ENCODE data around the gene DIPK1B. TPM values are rescaled to one million over a fixed set of nuclear protein-coding genes. Genes with fewer than 3 reads are reported as not detected.

DIPK1B gene
- 40.0 TPM for polyA plus RNA-seq (2013, experiment 1 of 2)
- polyA plus RNA-seq (2013, experiment 2 of 2), result 39.1 TPM

DNA sequence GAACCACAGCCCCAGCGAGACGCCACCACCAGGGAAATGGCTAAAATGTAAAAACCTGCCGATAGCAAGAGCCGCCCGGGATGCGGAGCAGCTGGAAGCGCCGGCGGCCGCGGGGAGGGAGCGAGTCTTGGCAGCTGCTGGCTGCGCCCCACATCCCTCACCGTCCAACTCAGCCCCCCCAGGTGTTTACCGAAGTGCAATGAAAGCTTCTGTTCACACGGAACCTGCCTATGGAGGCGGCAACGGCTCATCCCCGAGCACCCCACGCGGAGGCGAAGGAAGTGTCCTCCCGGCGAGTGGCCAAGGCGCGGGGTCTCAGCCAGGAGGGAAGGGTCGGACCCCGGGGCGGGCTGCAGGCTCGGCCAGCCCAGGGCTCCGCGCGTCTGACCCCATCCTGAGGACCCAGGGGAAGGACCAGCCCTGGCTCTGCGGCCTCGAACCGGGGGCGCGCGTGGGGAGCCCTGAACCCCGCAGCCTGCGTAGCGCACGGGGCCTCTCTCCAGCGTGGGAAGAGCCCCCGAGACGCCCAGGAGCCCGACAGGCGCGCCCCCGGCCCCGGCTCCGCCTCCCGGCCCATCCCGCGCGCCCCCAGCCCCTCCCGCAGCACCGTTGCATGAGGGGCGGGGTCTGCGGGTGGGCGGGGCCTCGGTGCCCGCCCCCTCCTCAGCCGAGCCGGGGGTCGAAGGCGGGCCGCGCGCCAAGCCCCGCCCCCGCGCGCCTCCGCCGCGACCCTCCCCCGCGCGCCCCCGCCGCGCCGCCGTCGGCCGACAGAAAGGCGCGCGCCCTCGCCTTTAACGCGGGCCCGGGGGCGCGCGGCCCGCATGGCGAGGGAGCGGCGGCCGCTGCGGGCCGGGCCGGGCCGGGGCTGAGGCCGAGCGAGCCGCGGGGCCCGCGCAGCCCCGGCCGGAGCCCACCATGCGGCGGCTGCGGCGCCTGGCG lies at the start of gene DIPK1B:
TSS of gene DIPK1B (plus strand) at position 822 of the 939 bp plus-strand sequence. CDS start at position 916, 94 bp downstream.
- peak within 1 kb of the TSS; percentile 98 for H3K14ac ChIP-seq (ENCODE audit: low read length)
- H2BK5ac ChIP-seq (ENCODE audit: low read length), result no peak within 1 kb of the TSS
- peak within 1 kb of the TSS; percentile 97 for H2AK5ac ChIP-seq (ENCODE audit: low read depth, low read length)
- H3K9me3 ChIP-seq (replicated peaks in 1 of 2; ENCODE audit: control insufficient read depth in 2 of 2, insufficient read depth in 1 of 2, low read depth in 1 of 2, low read length in 2 of 2), result no peaks in the 10 kb centered on the region
- H2BK120ac ChIP-seq (ENCODE audit: low read depth, low read length), result peak within 1 kb of the TSS; percentile 47
- H2AFZ ChIP-seq (ENCODE audit: low read length), result peak within 1 kb of the TSS; percentile 89
- peak within 1 kb of the TSS; percentile 82 to 97 for H3K4me3 ChIP-seq (ENCODE audit: low read length in 2 of 2)
- no CpG with 5 or more reads among the region's 119 CpGs for WGBS, 2 donors (ENCODE audit: extremely low coverage in 2 of 2, insufficient read length in 2 of 2, insufficient replicate concordance in 1 of 2)
- no peak within 1 kb of the TSS for H4K91ac ChIP-seq (ENCODE audit: low read depth, low read length, poor library complexity)
- no peak within 1 kb of the TSS for H4K8ac ChIP-seq (ENCODE audit: low read depth, low read length)
- no peak within 1 kb of the TSS for H3K27ac ChIP-seq (replicated peaks; ENCODE audit: low read length)
- H3K9ac ChIP-seq (ENCODE audit: low read depth, low read length, poor library complexity), result peak within 1 kb of the TSS; percentile 88
- peaks cover 0 to 6% of the 10 kb centered on the region in 2 donors for H3K36me3 ChIP-seq (replicated peaks in 1 of 2; ENCODE audit: control insufficient read depth in 2 of 2, insufficient read depth in 2 of 2, low read length in 2 of 2)
- H3K4ac ChIP-seq (ENCODE audit: low read length), result no peak within 1 kb of the TSS
- H3K4me1 ChIP-seq (ENCODE audit: control insufficient read depth in 2 of 2, insufficient read depth in 1 of 2, low read depth in 1 of 2, low read length in 2 of 2), result peaks cover 8 to 23% of the 10 kb centered on the region in 2 donors
- peaks cover 17% of the 10 kb centered on the region for H3K79me1 ChIP-seq (ENCODE audit: low read depth, low read length)
- peak; percentile 85 for DNase-seq (ENCODE audit: low spot score)
- H2BK15ac ChIP-seq (ENCODE audit: low read length), result peak within 1 kb of the TSS; percentile 99
- peak within 1 kb of the TSS; percentile 100 for H3K4me2 ChIP-seq (ENCODE audit: insufficient read depth, low read length, poor library complexity, severe bottlenecking)
- H3K23ac ChIP-seq (ENCODE audit: low read depth, low read length, poor library complexity), result peak within 1 kb of the TSS; percentile 93
- peak within 1 kb of the TSS; percentile 84 for H2BK12ac ChIP-seq (ENCODE audit: low read length)
- peak within 1 kb of the TSS; percentile 97 for H3K18ac ChIP-seq (ENCODE audit: low read length)
- peaks cover 0 to 33% (median 7%) of the 10 kb centered on the region in 3 experiments for H3K27me3 ChIP-seq (ENCODE audit: control insufficient read depth in 3 of 3, insufficient read depth in 3 of 3, low read depth in 1 of 3, low read length in 3 of 3)

DNA sequence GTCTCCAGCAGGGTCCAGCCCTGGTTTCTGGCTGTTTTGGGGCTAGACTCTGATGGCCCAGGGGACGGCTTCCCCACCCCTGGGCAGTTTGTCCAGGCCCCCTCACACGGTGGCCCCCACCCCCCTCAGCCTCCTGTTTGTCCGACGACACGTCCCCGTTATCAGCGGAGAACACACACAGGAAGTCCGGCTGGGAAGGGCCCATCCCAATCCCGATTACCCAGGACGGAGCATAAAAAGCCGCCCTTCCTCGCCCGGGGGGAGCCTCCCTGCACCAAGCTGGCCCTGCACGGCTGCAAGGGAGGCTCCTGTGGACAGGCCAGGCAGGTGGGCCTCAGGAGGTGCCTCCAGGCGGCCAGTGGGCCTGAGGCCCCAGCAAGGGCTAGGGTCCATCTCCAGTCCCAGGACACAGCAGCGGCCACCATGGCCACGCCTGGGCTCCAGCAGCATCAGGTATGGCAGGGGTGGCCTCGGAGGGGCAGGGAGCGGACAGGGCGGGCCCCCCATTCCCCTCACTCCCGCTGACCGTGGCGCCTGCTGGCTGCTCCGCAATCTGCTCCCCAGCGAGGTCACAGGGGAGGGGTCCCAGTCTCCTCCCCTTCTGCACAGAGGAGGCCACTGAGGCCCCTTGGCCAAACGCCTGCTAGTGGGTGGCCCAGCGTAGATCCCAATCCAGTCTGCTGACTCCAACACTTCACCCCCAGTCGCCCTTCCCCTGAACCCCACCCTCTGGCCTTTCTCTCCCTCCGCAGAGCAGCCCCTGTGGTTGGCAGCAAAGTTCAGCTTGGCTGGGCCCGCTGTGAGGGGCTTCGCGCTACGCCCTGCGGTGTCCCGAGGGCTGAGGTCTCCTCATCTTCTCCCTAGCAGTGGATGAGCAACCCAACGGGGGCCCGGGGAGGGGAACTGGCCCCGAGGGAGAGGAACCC lies 49.5 kb upstream of the DIPK1B start, which contains the start of gene EGFL7:
TSS of gene EGFL7 (plus strand) at position 261 of the 926 bp plus-strand sequence. CDS start 5,367 bp downstream, outside the sequence.
- H3K14ac ChIP-seq (ENCODE audit: low read length), result peak within 1 kb of the TSS; percentile 38
- H3K9ac ChIP-seq (ENCODE audit: low read depth, low read length, poor library complexity), result peak within 1 kb of the TSS; percentile 12
- peaks cover 16 to 33% of the 10 kb centered on the region in 2 donors for H3K4me1 ChIP-seq (ENCODE audit: control insufficient read depth in 2 of 2, insufficient read depth in 1 of 2, low read depth in 1 of 2, low read length in 2 of 2)
- H2BK120ac ChIP-seq (ENCODE audit: low read depth, low read length), result no peak within 1 kb of the TSS
- no peak within 1 kb of the TSS for H3K4me3 ChIP-seq (ENCODE audit: low read length in 2 of 2)
- no peak within 1 kb of the TSS for H3K4ac ChIP-seq (ENCODE audit: low read length)
- no CpG with 5 or more reads among the region's 38 CpGs for WGBS, 2 donors (ENCODE audit: extremely low coverage in 2 of 2, insufficient read length in 2 of 2, insufficient replicate concordance in 1 of 2)
- peaks cover 5% of the 10 kb centered on the region for H3K79me1 ChIP-seq (ENCODE audit: low read depth, low read length)
- H3K9me3 ChIP-seq (replicated peaks in 1 of 2; ENCODE audit: control insufficient read depth in 2 of 2, insufficient read depth in 1 of 2, low read depth in 1 of 2, low read length in 2 of 2), result no peaks in the 10 kb centered on the region
- H4K8ac ChIP-seq (ENCODE audit: low read depth, low read length), result no peak within 1 kb of the TSS
- peak within 1 kb of the TSS; percentile 90 for H2BK12ac ChIP-seq (ENCODE audit: low read length)
- H3K27me3 ChIP-seq (ENCODE audit: control insufficient read depth in 3 of 3, insufficient read depth in 3 of 3, low read depth in 1 of 3, low read length in 3 of 3), result peaks cover 0 to 30% (median 0%) of the 10 kb centered on the region in 3 experiments
- peak within 1 kb of the TSS; percentile 85 for H2BK15ac ChIP-seq (ENCODE audit: low read length)
- no peak for DNase-seq (ENCODE audit: low spot score)
- H3K18ac ChIP-seq (ENCODE audit: low read length), result peak within 1 kb of the TSS; percentile 76
- no peaks in the 10 kb centered on the region for H3K36me3 ChIP-seq (replicated peaks in 1 of 2; ENCODE audit: control insufficient read depth in 2 of 2, insufficient read depth in 2 of 2, low read length in 2 of 2)
- peak within 1 kb of the TSS; percentile 13 for H2BK5ac ChIP-seq (ENCODE audit: low read length)
- H4K91ac ChIP-seq (ENCODE audit: low read depth, low read length, poor library complexity), result no peak within 1 kb of the TSS
- peak within 1 kb of the TSS; percentile 85 for H3K23ac ChIP-seq (ENCODE audit: low read depth, low read length, poor library complexity)
- peak within 1 kb of the TSS; percentile 94 for H2AK5ac ChIP-seq (ENCODE audit: low read depth, low read length)
- no peak within 1 kb of the TSS for H3K4me2 ChIP-seq (ENCODE audit: insufficient read depth, low read length, poor library complexity, severe bottlenecking)
- H2AFZ ChIP-seq (ENCODE audit: low read length), result peak within 1 kb of the TSS; percentile 74
- no peak within 1 kb of the TSS for H3K27ac ChIP-seq (replicated peaks; ENCODE audit: low read length)

GRCh38 chr9:136664000-136664915 lies 48.1 kb upstream of the DIPK1B start:
- no peak overlapping the region for H4K8ac ChIP-seq (ENCODE audit: low read depth, low read length)
- WGBS, 2 donors (ENCODE audit: extremely low coverage in 2 of 2, insufficient read length in 2 of 2, insufficient replicate concordance in 1 of 2), result no CpG with 5 or more reads among the region's 27 CpGs
- H2AFZ ChIP-seq (ENCODE audit: low read length), result no peak overlapping the region
- H3K36me3 ChIP-seq (replicated peaks in 1 of 2; ENCODE audit: control insufficient read depth in 2 of 2, insufficient read depth in 2 of 2, low read length in 2 of 2), result no peaks in the 10 kb centered on the region
- peak overlapping the region; percentile 50 for H2BK12ac ChIP-seq (ENCODE audit: low read length)
- no peak overlapping the region for H3K4ac ChIP-seq (ENCODE audit: low read length)
- H3K18ac ChIP-seq (ENCODE audit: low read length), result peak overlapping the region; percentile 7
- H2BK5ac ChIP-seq (ENCODE audit: low read length), result peak overlapping the region; percentile 7
- H3K9ac ChIP-seq (ENCODE audit: low read depth, low read length, poor library complexity), result no peak overlapping the region
- peak overlapping the region; percentile 91 for H2BK120ac ChIP-seq (ENCODE audit: low read depth, low read length)
- peak overlapping the region; percentile 42 for H2BK15ac ChIP-seq (ENCODE audit: low read length)
- no peak for DNase-seq (ENCODE audit: low spot score)
- H3K4me1 ChIP-seq (ENCODE audit: control insufficient read depth in 2 of 2, insufficient read depth in 1 of 2, low read depth in 1 of 2, low read length in 2 of 2), result peaks cover 16 to 33% of the 10 kb centered on the region in 2 donors
- H3K4me3 ChIP-seq (ENCODE audit: low read length in 2 of 2), result no peak overlapping the region
- H3K27me3 ChIP-seq (ENCODE audit: control insufficient read depth in 3 of 3, insufficient read depth in 3 of 3, low read depth in 1 of 3, low read length in 3 of 3), result peaks cover 0 to 25% (median 0%) of the 10 kb centered on the region in 3 experiments
- H3K27ac ChIP-seq (replicated peaks; ENCODE audit: low read length), result no peak overlapping the region
- no peak overlapping the region for H3K4me2 ChIP-seq (ENCODE audit: insufficient read depth, low read length, poor library complexity, severe bottlenecking)
- peak overlapping the region; percentile 83 for H2AK5ac ChIP-seq (ENCODE audit: low read depth, low read length)
- no peak overlapping the region for H4K91ac ChIP-seq (ENCODE audit: low read depth, low read length, poor library complexity)
- H3K14ac ChIP-seq (ENCODE audit: low read length), result no peak overlapping the region
- H3K23ac ChIP-seq (ENCODE audit: low read depth, low read length, poor library complexity), result no peak overlapping the region
- no peaks in the 10 kb centered on the region for H3K9me3 ChIP-seq (replicated peaks in 1 of 2; ENCODE audit: control insufficient read depth in 2 of 2, insufficient read depth in 1 of 2, low read depth in 1 of 2, low read length in 2 of 2)
- peaks cover 5% of the 10 kb centered on the region for H3K79me1 ChIP-seq (ENCODE audit: low read depth, low read length)
